HG03025 (cell line): Measurements from ENCODE around the gene ERICH4.
"Not testable (repeated sequence)": the region's sequence is repeated elsewhere in the genome, so short reads cannot be mapped to it uniquely, and the experiment has no call there.

ENCODE experiments used
- ATAC-seq: cut with Tn5 transposase; IDR thresholded peaks from one replicate; pipeline ENCODE4 v1.9.1; 2021; ENCODE audit warnings: mild to moderate bottlenecking, moderate library complexity; ENCODE audit not compliant: unreplicated experiment, low FRiP score

ERICH4 gene

GRCh38 chr19:41463257-41464256 lies 20.6 kb downstream of the ERICH4 start:
- not testable (repeated sequence) for ATAC-seq

DNA sequence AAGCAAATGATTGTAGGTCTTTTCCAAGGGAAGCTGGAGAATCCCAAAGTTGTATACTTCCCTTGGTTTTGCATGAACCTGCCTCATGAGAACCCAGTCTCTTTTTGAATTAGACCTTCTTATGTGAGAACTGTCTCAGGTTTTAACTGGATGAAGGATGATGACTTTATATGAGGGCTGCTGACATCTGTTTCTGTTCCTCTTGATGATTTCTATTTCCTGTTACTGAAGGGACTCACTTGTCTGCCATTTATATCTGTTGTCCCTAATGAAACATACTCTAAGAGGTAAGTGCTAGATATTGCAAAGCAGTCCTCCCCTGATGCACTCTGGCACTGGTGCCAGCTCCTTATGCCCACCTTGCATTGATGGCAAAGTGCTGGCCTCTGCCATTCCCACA lies 33.6 kb downstream of the ERICH4 start:
- ATAC-seq = no peak

- ATAC-seq = no peak
Measured at GRCh38 chr19:41478171-41478570, 35.2 kb downstream of the ERICH4 start.

DNA sequence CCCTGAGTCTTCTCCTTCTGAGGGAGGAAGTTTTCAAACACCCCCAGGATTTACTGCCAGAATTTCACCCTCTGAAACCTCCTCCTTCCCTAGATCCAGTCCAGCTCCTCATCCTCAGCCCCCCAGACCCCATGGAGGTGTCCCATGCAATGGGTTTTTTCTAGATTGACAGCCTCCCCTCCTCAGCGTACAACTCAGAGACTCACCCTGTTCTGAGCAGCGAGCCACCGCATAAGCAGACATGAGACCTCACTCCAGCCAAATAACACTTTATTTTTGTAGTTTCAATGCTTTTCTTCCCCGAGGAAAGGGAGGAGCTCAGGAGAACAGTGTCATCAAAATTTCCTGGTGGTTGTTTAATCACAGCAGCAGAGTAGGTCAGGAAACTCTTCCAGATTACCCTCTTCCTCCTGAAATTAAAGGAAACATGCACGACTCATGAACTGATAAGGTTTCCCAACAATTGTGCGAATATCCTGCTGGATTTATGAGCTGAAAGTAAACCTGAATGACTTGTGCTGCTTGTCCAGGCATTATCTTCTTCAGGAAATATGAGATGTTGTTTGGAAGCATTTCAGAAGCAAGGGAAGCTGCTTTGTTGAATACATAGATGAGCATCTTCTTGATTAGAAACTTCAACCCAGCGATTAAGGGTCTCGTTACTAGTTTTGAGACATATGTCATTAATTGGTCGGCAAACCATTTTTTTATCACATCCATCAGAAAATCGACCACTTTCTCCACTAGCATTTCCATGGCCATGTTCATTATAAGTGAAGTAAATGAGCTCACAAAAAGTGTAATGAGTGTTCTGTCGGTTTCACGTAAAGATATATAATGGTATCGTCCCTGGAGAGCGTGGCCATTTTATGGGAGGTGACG lies 36.2 kb downstream of the ERICH4 start:
- ATAC-seq = no peak

GRCh38 chr19:41479757-41480191 lies 36.8 kb downstream of the ERICH4 start:
- ATAC-seq = no peak

GRCh38 chr19:41480336-41480735 lies 37.4 kb downstream of the ERICH4 start:
- ATAC-seq = no peak

GRCh38 chr19:41484822-41485221 lies 41.9 kb downstream of the ERICH4 start:
- ATAC-seq = no peak

- ATAC-seq = not testable (repeated sequence)
Measured at GRCh38 chr19:41486953-41487352, 44.0 kb downstream of the ERICH4 start.

DNA sequence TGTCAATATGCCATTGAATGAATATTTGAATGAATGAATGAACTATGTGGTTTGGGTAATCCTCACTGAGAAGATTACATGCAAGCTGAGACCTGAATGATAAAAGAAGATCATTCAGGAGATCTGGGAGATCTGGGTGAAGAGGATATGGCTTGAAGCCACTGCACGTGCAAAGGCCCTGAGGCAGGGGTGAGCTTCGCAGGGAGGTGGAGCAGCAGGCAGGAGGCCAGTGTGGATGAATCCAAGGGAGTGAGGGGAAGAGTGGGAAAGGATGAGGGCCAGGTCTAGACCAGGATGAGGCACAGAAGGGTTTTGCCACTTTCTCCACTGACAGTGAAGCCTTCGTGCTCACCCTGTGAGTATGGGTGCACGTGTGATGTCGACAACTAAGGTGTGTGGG lies 49.9 kb downstream of the ERICH4 start:
- no peak for ATAC-seq
